GM12878 (cell line): ENCODE measurements around the gene ARL4C. TPM values are rescaled to one million over a fixed set of nuclear protein-coding genes. Genes with fewer than 3 reads are reported as not detected.

ENCODE experiments used
- ATAC-seq: fragments of 200-7000 bp; cut with Tn5 transposase; 3 replicates; pipeline ENCODE4 v1.9.1; 2020; ENCODE audit warnings: mild to moderate bottlenecking, moderate library complexity
- BruUV-seq: library from RNA; stranded (reverse); fragments of 400-500 nt; replicated peaks from 2 replicates; lab custom pipeline; 2021; lab: Mats Ljungman, UMichigan
- CTCF ChIA-PET: fragments of 300-600 bp; sonication (Branson Sonifier 250); formaldehyde crosslinking; extraction: SDS; loops from one replicate; lab custom pipeline; 2021; ENCODE audit warnings: inconsistent platforms; lab: Yijun Ruan, JAX
- POLR2A ChIA-PET: fragments of 350-600 bp; formaldehyde crosslinking; extraction: SDS; loops from one replicate; lab custom pipeline; 2021; ENCODE audit warnings: inconsistent platforms; lab: Charles Lee
- RAD21 ChIA-PET: fragments of 300-600 bp; sonication (Branson Sonifier 250); formaldehyde crosslinking; loops from one replicate; lab custom pipeline; 2023; ENCODE audit warnings: antibody characterized with exemption; ENCODE audit not compliant: unreplicated experiment; lab: Charles Lee
- SMC1A ChIA-PET: fragments of 300-600 bp; sonication (Branson Sonifier 250); formaldehyde crosslinking; loops from one replicate; lab custom pipeline; 2023; ENCODE audit not compliant: unreplicated experiment, uncharacterized antibody; lab: Charles Lee
- DNase-seq: peaks from one replicate; pipeline ENCODE4 v3.0.0-alpha.2; 2011; ENCODE audit warnings: low read depth, low spot score
- FAIRE-seq: peaks from 3 replicates; lab custom pipeline; 2011; peaks lifted over from hg19 to GRCh38; lab: Jason Lieb, UNC
- H2AFZ ChIP-seq: 2 replicates; pipeline ENCODE4 v1.6.0; 2011; ENCODE audit warnings: low read depth, low read length, control low read depth; ENCODE audit not compliant: control insufficient read depth
- H3K27ac ChIP-seq: 2 replicates; pipeline ENCODE4 v1.5.1; 2011; ENCODE audit warnings: control low read depth; ENCODE audit not compliant: control insufficient read depth, insufficient read depth
- H3K27me3 ChIP-seq, 2 experiments: replicated peaks in 1 of 2; 2 replicates each; pipeline versions ENCODE4 v1.6.0 to v1.6.1; 2011; ENCODE audit warnings: low read length in 1 of 2; ENCODE audit not compliant: control insufficient read depth in 2 of 2, insufficient read depth in 2 of 2
- H3K36me3 ChIP-seq, 2 experiments: 2 replicates each; pipeline ENCODE4 v1.5.1; 2011; ENCODE audit warnings: low read length in 1 of 2; ENCODE audit not compliant: control insufficient read depth in 2 of 2, insufficient read depth in 2 of 2
- H3K4me1 ChIP-seq: 2 replicates; pipeline ENCODE4 v1.6.1; 2011; ENCODE audit warnings: mild to moderate bottlenecking, low read length, moderate library complexity, mixed read lengths; ENCODE audit not compliant: control insufficient read depth, insufficient read depth
- H3K4me2 ChIP-seq: 2 replicates; pipeline ENCODE4 v1.6.0; 2011; ENCODE audit warnings: control low read depth; ENCODE audit not compliant: control insufficient read depth, insufficient read depth
- H3K4me3 ChIP-seq: fragments of 200-600 bp; sonication (generic); 2 replicates; pipeline ENCODE4 v1.5.1; 2016
- H3K79me2 ChIP-seq: 2 replicates; pipeline ENCODE4 v1.6.0; 2011; ENCODE audit warnings: low read length; ENCODE audit not compliant: control insufficient read depth, insufficient read depth
- H3K9ac ChIP-seq: 2 replicates; pipeline ENCODE4 v1.8.0; 2011; ENCODE audit warnings: low read length, control low read depth, mixed read lengths; ENCODE audit not compliant: control insufficient read depth, insufficient read depth
- H3K9me3 ChIP-seq: replicated peaks from 3 replicates; pipeline ENCODE4 v1.5.1; 2011; ENCODE audit warnings: mild to moderate bottlenecking, low read length; ENCODE audit not compliant: control insufficient read depth, insufficient read depth
- H4K20me1 ChIP-seq: 2 replicates; pipeline ENCODE4 v1.6.0; 2011; ENCODE audit not compliant: control insufficient read depth, insufficient read depth
- ASH2L ChIP-seq: fragments of 300-600, 200-600 bp; sonication (generic); IDR thresholded peaks from 2 replicates; pipeline ENCODE4 v1.6.1; 2017; ENCODE audit warnings: low read depth, mild to moderate bottlenecking, borderline replicate concordance
- CREM ChIP-seq: IDR thresholded peaks from 2 replicates; pipeline ENCODE4 v1.6.1; 2014; ENCODE audit warnings: antibody characterized with exemption, low read depth
- EP300 ChIP-seq, 2 experiments: fragments of 150-350 bp in 1 of 2; IDR thresholded peaks; 2 replicates each; pipeline ENCODE4 v1.6.1; 2011 to 2012; ENCODE audit warnings: low read depth in 2 of 2, low read length in 2 of 2, borderline replicate concordance in 1 of 2, improper control_type of control experiment in 1 of 2, inconsistent platforms in 1 of 2; ENCODE audit not compliant: control insufficient read depth in 1 of 2
- GABPA ChIP-seq: IDR thresholded peaks from 2 replicates; pipeline ENCODE4 v1.6.1; 2014; ENCODE audit warnings: antibody characterized with exemption, low read depth, mild to moderate bottlenecking, inconsistent platforms
- HDAC6 ChIP-seq: fragments of 200-600 bp; sonication (generic); IDR thresholded peaks from one replicate; pipeline ENCODE4 v1.8.0; 2017; ENCODE audit warnings: antibody characterized with exemption; ENCODE audit not compliant: unreplicated experiment
- MTA2 ChIP-seq: fragments of 450-650 bp; IDR thresholded peaks from 2 replicates; pipeline ENCODE4 v1.6.1; 2016; ENCODE audit warnings: low read depth, mild to moderate bottlenecking, moderate library complexity
- MYB ChIP-seq: fragments of 150-350 bp; IDR thresholded peaks from 2 replicates; pipeline ENCODE4 v1.6.1; 2014; ENCODE audit warnings: mild to moderate bottlenecking, low read depth, low read length, borderline replicate concordance
- NBN ChIP-seq: fragments of 450-650 bp; IDR thresholded peaks from 2 replicates; pipeline ENCODE4 v1.6.1; 2016
- POLR2A ChIP-seq: IDR thresholded peaks from 2 replicates; pipeline ENCODE4 v1.6.1; 2011; ENCODE audit warnings: low read depth, mild to moderate bottlenecking, low read length
- SMAD1 ChIP-seq: fragments of 450-650 bp; IDR thresholded peaks from 2 replicates; pipeline ENCODE4 v1.6.1; 2018; ENCODE audit warnings: mild to moderate bottlenecking, low read depth; ENCODE audit not compliant: partially characterized antibody
- SMARCA5 ChIP-seq: fragments of 450-650 bp; IDR thresholded peaks from 2 replicates; pipeline ENCODE4 v1.6.1; 2017; ENCODE audit warnings: mild to moderate bottlenecking
- SREBF1 ChIP-seq: IDR thresholded peaks from 2 replicates; pipeline ENCODE4 v1.6.1; 2012; ENCODE audit warnings: mild to moderate bottlenecking, low read length
- TAF1 ChIP-seq: IDR thresholded peaks from 2 replicates; pipeline ENCODE4 v1.6.1; 2011; ENCODE audit warnings: mild to moderate bottlenecking, low read depth, low read length, borderline replicate concordance
- ZNF217 ChIP-seq: fragments of 450-650 bp; IDR thresholded peaks from 2 replicates; pipeline ENCODE4 v1.6.1; 2017; ENCODE audit warnings: antibody characterized with exemption, mild to moderate bottlenecking
- ZNF24 ChIP-seq: fragments of 450-650 bp; IDR thresholded peaks from 2 replicates; pipeline ENCODE4 v1.6.1; 2017; ENCODE audit warnings: antibody characterized with exemption, mild to moderate bottlenecking
- ZSCAN29 ChIP-seq: fragments of 450-650 bp; IDR thresholded peaks from 2 replicates; pipeline ENCODE4 v1.6.1; 2017; ENCODE audit warnings: mild to moderate bottlenecking, moderate library complexity
- WGBS: methylation state at CpG from one replicate; pipeline ENCODE4 v1.1.6; 2016; ENCODE audit warnings: low lambda C conversion rate; ENCODE audit not compliant: insufficient replicate concordance, insufficient coverage; ENCODE audit errors: missing lambda C conversion rate; 5-methylcytosine and 5-hydroxymethylcytosine counted together
- in situ Hi-C: fragments of 300-500 bp; cut with MboI; formaldehyde crosslinking; loops from 9 replicates; pipeline ENCODE4 v1.14.3; 2018; ENCODE audit warnings: mixed read lengths
- intact Hi-C: fragments of 100-400 bp; cut with micrococcal nuclease; formaldehyde crosslinking; loops from one replicate; pipeline ENCODE4 v1.14.2; 2022; ENCODE audit not compliant: unreplicated experiment
- polyA plus RNA-seq, 11 experiments: library from polyadenylated mRNA; depleted of rRNA in 4 of 11; unstranded in 6 of 11; stranded (reverse) in 5 of 11; fragments of >200 nt; fragmentation: Nextera tagmentation in 4 of 11; fragmentation: Illumina TruSeq in 1 of 11; extraction: Ambion mirVana in 4 of 11; extraction: Trizol in 1 of 11; gene quantifications; 1 replicate in 1 of 11; 2 replicates in 10 of 11; pipeline versions ENCODE4 v1.2.1 to v1.2.3, GENCODE V29; 2011 to 2016; ENCODE audit warnings: inconsistent platforms in 2 of 11, missing spikeins in 2 of 11, low read depth in 1 of 11
- total RNA-seq, 4 experiments: library from RNA; depleted of rRNA in 3 of 4; stranded (reverse); fragments of >200 nt in 3 of 4; fragmentation: Illumina TruSeq in 1 of 4; extraction: Trizol in 1 of 4; gene quantifications; 2 replicates each; pipeline versions ENCODE4 v1.2.1 to v1.2.3, GENCODE V29; 2013 to 2021
- TF ChIP-seq, protein P1 (sequence below): IDR thresholded peaks from 2 replicates; pipeline ENCODE4 v1.6.1; 2011; ENCODE audit warnings: mild to moderate bottlenecking, low read depth, low read length, moderate library complexity; ENCODE audit not compliant: insufficient replicate concordance
- TF ChIP-seq, protein P2 (sequence below): fragments of 450-650 bp; IDR thresholded peaks from 2 replicates; pipeline ENCODE4 v1.6.1; 2017; ENCODE audit warnings: mild to moderate bottlenecking, low read depth, inconsistent platforms; ENCODE audit not compliant: poor library complexity, severe bottlenecking

ARL4C gene
- total and polyA plus RNA-seq, 10 of the 15 experiments (the other 5 are each of a cell fraction or from before 2014, with no cell fraction given), result 0.03 to 0.72 (median 0.06) TPM; not detected in 4

DNA sequence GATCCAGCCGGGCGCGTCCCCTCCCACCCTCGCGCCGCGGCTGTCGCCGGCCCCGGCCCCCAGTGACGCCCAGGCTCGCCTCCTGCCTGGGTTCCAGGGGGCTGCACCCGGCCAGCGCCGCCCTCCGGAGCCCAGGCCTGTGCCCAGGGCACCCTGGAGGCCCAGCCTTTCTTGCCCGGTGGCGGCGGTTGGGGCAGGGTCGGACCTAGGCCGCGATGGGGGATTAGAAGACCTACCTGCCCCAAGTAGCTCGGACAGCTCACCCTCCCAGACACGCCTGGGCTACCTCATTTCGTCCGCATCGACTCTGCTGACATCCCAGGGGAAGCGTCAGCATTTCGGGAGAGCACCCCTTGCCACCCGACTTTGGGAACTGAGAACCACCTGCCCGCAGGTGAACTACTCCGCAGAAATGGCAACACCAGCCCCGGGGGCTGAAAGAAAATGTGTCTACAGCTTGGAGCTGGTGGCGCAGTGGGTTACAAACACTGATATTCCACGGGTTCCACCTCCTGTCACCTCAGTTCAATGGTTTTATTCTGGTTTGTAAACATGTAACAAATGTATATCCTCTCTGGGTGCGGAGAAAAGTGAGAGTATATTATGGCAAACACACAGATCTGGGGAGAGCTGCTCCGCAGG is 834 bp upstream of the ARL4C start:
- Histone ChIP-seq H3K4me2 (peak overlapping the region; percentile 45; the same call in 1 of the 2 replicates), H4K20me1 (no peaks in the 10 kb centered on the region), H2AFZ (no peak overlapping the region; the same call in 1 of the 2 replicates), H3K27me3 (peaks cover 3 to 11% of the 10 kb centered on the region in 2 experiments), H3K27ac (no peak overlapping the region), H3K9me3 (no peaks in the 10 kb centered on the region), H3K4me1 (peaks cover 3% of the 10 kb centered on the region), H3K4me3 (no peak overlapping the region), H3K79me2 (no peaks in the 10 kb centered on the region; the same call in none of the 2 replicates), H3K9ac (no peak overlapping the region), H3K36me3 (no peaks in the 10 kb centered on the region)
- ChIA-PET CTCF (interaction anchor here (2.0 kb wide), 1 partner anchor 208 kb away, joined by 8 read pairs; no protein-coding TSS in a partner anchor), RAD21 (interaction anchor here (0.7 to 1.5 kb wide), 2 partner anchors 206 to 208 kb away, joined by 3 to 5 read pairs; no protein-coding TSS in a partner anchor), POLR2A (no interaction called here), SMC1A (interaction anchor here (0.8 to 0.9 kb wide), 2 partner anchors 209 to 362 kb away, joined by 3 read pairs; no protein-coding TSS in a partner anchor)
- BruUV-seq, result no TSS peak
- 83% methylated on average over 30 of the region's 37 CpGs for WGBS
- no peak for FAIRE-seq
- DNase-seq, result no peak
- ATAC-seq, result no peak
- TF ChIP-seq ASH2L (no peak), NBN (no peak), ZNF217 (no peak), ZSCAN29 (no peak), ZNF24 (no peak), EP300 (IDR thresholded peaks at IDR 0.05; ENCODE audit: borderline replicate concordance in 1 of 2, control insufficient read depth in 1 of 2, low read depth in 2 of 2, low read length in 2 of 2) (no peak), MYB (no peak), CREM (no peak), GABPA (no peak), HDAC6 (no peak), MTA2 (no peak), POLR2A (no peak), TAF1 (no peak), SREBF1 (no peak), SMAD1 (no peak), SMARCA5 (no peak)
- TF ChIP-seq, protein P1, sequence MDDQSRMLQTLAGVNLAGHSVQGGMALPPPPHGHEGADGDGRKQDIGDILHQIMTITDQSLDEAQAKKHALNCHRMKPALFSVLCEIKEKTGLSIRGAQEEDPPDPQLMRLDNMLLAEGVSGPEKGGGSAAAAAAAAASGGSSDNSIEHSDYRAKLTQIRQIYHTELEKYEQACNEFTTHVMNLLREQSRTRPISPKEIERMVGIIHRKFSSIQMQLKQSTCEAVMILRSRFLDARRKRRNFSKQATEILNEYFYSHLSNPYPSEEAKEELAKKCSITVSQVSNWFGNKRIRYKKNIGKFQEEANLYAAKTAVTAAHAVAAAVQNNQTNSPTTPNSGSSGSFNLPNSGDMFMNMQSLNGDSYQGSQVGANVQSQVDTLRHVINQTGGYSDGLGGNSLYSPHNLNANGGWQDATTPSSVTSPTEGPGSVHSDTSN, result no peak
- TF ChIP-seq, protein P2, sequence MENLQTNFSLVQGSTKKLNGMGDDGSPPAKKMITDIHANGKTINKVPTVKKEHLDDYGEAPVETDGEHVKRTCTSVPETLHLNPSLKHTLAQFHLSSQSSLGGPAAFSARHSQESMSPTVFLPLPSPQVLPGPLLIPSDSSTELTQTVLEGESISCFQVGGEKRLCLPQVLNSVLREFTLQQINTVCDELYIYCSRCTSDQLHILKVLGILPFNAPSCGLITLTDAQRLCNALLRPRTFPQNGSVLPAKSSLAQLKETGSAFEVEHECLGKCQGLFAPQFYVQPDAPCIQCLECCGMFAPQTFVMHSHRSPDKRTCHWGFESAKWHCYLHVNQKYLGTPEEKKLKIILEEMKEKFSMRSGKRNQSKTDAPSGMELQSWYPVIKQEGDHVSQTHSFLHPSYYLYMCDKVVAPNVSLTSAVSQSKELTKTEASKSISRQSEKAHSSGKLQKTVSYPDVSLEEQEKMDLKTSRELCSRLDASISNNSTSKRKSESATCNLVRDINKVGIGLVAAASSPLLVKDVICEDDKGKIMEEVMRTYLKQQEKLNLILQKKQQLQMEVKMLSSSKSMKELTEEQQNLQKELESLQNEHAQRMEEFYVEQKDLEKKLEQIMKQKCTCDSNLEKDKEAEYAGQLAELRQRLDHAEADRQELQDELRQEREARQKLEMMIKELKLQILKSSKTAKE, result no peak
- in situ Hi-C loops, result loop anchor here (5.0 kb wide), 1 partner anchor 215 kb away; no protein-coding TSS in a partner anchor
- intact Hi-C loops, result no loop called here
